Mucosa of descending colon (tissue), 3 donors: ENCODE results near the gene NMT1. TPM values are rescaled to one million over a fixed set of nuclear protein-coding genes. Genes with fewer than 3 reads are reported as not detected.

Experiments
- ATAC-seq: fragments of 200-7000 bp; cut with Tn5 transposase; one replicate; pipeline ENCODE4 v1.9.1; 2020; ENCODE audit warnings: mild to moderate bottlenecking, moderate library complexity
- DNase-seq, 3 donors: peaks; one replicate each; pipeline ENCODE4 v3.0.0-alpha.2; 2020
- H3K36me3 ChIP-seq: fragments of 200-600 bp; one replicate; pipeline ENCODE4 v1.8.0; 2021; ENCODE audit warnings: low read depth, mild to moderate bottlenecking
- H3K4me1 ChIP-seq: fragments of 200-600 bp; one replicate; pipeline ENCODE4 v1.8.0; 2021; ENCODE audit warnings: low read depth, mild to moderate bottlenecking
- H3K4me3 ChIP-seq: fragments of 200-600 bp; one replicate; pipeline ENCODE4 v1.8.0; 2021; ENCODE audit warnings: mild to moderate bottlenecking
- H3K9me3 ChIP-seq: fragments of 200-600 bp; one replicate; pipeline ENCODE4 v1.8.0; 2021; ENCODE audit warnings: mild to moderate bottlenecking
- intact Hi-C, 2 donors: fragments of 100-400 bp; cut with DNase I in 1 of 2; cut with micrococcal nuclease in 1 of 2; formaldehyde crosslinking; loops; one replicate each; pipeline versions ENCODE4 v1.11.0 to v1.11.1; 2022; cut with DNase I, micrococcal nuclease
- total RNA-seq, 3 donors: library from RNA; stranded (reverse); fragmentation: NEBNext Ultra II Directional in 2 of 3; extraction: Animal tissue kit (Norgen Biotek cat#: 25700) in 2 of 3; gene quantifications; one replicate each; pipeline versions ENCODE4 v1.2.1 to v1.2.4, GENCODE V29; 2021 to 2023
- TF ChIP-seq, protein P1 (sequence below): fragments of 200-600 bp; IDR thresholded peaks from one replicate; pipeline ENCODE4 v1.8.0; 2022; ENCODE audit warnings: antibody characterized with exemption, mild to moderate bottlenecking
- donor health status: DM: no; HTN: no; CAD: no; lungs with moderate emphysema.
- donor health status: DM: no; HTN: no; CAD: no.
- donor health status: DM: no; HTN: yes; CAD: no.

NMT1 gene
- total RNA-seq, 3 donors from 2014 or later = 47.0 to 94.0 (median 76.1) TPM

- DNase-seq = peak in 1 of 3 donors; percentile 60
- peaks cover 8% of the 10 kb centered on the region for H3K36me3 ChIP-seq
- peak; percentile 42 for ATAC-seq
- intact Hi-C loops = no loop called here
- H3K4me1 ChIP-seq = no peaks in the 10 kb centered on the region
- H3K9me3 ChIP-seq = no peaks in the 10 kb centered on the region
- no peak overlapping the region for H3K4me3 ChIP-seq
- TF ChIP-seq, protein P1, sequence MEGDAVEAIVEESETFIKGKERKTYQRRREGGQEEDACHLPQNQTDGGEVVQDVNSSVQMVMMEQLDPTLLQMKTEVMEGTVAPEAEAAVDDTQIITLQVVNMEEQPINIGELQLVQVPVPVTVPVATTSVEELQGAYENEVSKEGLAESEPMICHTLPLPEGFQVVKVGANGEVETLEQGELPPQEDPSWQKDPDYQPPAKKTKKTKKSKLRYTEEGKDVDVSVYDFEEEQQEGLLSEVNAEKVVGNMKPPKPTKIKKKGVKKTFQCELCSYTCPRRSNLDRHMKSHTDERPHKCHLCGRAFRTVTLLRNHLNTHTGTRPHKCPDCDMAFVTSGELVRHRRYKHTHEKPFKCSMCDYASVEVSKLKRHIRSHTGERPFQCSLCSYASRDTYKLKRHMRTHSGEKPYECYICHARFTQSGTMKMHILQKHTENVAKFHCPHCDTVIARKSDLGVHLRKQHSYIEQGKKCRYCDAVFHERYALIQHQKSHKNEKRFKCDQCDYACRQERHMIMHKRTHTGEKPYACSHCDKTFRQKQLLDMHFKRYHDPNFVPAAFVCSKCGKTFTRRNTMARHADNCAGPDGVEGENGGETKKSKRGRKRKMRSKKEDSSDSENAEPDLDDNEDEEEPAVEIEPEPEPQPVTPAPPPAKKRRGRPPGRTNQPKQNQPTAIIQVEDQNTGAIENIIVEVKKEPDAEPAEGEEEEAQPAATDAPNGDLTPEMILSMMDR = no peak
Measured at GRCh38 chr17:45108595-45109521, 47.7 kb downstream of the NMT1 start.

DNA sequence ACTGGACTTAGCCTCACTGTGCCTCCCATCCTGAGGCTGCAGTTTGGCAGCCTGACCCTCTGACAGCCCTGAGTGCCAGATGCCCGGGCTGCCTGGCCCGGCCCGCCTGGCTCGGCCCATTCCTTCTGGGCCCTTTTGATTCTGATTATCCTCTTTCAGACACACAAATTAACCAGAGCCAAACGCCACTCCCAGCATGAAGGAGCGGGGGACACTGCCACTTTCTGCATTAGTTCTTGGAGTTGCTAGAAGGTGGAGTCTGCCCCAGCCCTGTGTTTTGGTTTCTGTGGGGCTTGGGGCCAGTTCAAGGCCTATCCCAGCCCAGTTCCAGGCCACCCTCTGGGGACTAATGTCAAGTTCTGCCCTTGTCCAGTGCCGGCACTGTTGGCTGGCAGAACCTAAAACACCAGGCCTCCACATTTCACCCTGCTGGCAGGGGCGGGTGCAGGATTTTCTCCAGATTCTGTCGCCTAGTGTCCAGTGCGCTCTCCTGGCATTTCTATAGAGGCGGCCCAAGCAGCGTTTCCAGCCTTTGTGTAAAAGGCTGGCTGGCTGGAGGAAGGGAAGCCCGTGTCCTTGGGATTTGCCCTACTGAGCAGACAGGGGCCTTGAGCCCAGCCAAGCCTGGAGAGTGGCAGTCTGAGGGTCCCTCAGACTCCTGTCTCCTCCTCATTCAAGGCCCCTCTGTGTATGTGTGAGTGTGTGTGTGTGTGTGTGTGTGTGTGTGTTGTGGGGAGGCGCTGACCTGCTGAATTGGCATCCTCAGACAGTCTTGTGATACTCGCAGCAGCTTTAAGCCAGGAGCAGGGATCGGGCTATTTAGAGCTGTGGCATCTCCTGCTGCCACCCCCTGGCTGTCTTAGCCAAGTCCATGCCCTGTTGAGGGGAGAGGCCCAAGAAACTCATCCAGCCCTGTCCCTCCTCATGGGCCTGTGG is 49.8 kb downstream of the NMT1 start:
- H3K4me1 ChIP-seq = no peaks in the 10 kb centered on the region
- ATAC-seq (no peak), DNase-seq (no peak)
- no peaks in the 10 kb centered on the region for H3K9me3 ChIP-seq
- no peak overlapping the region for H3K4me3 ChIP-seq
- H3K36me3 ChIP-seq = peaks cover under 1% of the 10 kb centered on the region
- TF ChIP-seq, protein P1 = no peak
- intact Hi-C loops = loop anchor here in 1 of 2 donors (10.0 kb wide), 1 partner anchor 186 kb away; no protein-coding TSS in a partner anchor

- no peak for DNase-seq
- H3K4me3 ChIP-seq = no peak overlapping the region
- no peaks in the 10 kb centered on the region for H3K36me3 ChIP-seq
- intact Hi-C loops = loop anchor here in 1 of 2 donors (10.0 kb wide), 1 partner anchor 187 kb away; no protein-coding TSS in a partner anchor
- no peaks in the 10 kb centered on the region for H3K9me3 ChIP-seq
- TF ChIP-seq, protein P1 = no peak
- no peaks in the 10 kb centered on the region for H3K4me1 ChIP-seq
- ATAC-seq = no peak
Measured at GRCh38 chr17:45111850-45112249, 50.7 kb downstream of the NMT1 start.

- TF ChIP-seq, protein P1 = no peak
- ATAC-seq (no peak), DNase-seq (no peak)
- H3K9me3 ChIP-seq = no peaks in the 10 kb centered on the region
- no peaks in the 10 kb centered on the region for H3K36me3 ChIP-seq
- intact Hi-C loops = loop anchor here in 1 of 2 donors (10.0 kb wide), 1 partner anchor 188 kb away; no protein-coding TSS in a partner anchor
- H3K4me1 ChIP-seq = no peaks in the 10 kb centered on the region
- H3K4me3 ChIP-seq = no peak overlapping the region
Measured at GRCh38 chr17:45112559-45113423, 51.7 kb downstream of the NMT1 start.

GRCh38 chr17:45113424-45113754 is 52.3 kb downstream of the NMT1 start:
- Histone ChIP-seq H3K4me1 (no peaks in the 10 kb centered on the region), H3K36me3 (no peaks in the 10 kb centered on the region), H3K9me3 (no peaks in the 10 kb centered on the region), H3K4me3 (no peak overlapping the region)
- no peak for ATAC-seq
- intact Hi-C loops = loop anchor here in 1 of 2 donors (10.0 kb wide), 1 partner anchor 189 kb away; no protein-coding TSS in a partner anchor
- DNase-seq = no peak
- TF ChIP-seq, protein P1 = no peak
